ENCODE data around the gene COX6B1.
"Not testable (repeated sequence)": the region's sequence is repeated elsewhere in the genome, so short reads cannot be mapped to it uniquely, and the experiment has no call there.

Gene COX6B1, protein sequence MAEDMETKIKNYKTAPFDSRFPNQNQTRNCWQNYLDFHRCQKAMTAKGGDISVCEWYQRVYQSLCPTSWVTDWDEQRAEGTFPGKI

DNA sequence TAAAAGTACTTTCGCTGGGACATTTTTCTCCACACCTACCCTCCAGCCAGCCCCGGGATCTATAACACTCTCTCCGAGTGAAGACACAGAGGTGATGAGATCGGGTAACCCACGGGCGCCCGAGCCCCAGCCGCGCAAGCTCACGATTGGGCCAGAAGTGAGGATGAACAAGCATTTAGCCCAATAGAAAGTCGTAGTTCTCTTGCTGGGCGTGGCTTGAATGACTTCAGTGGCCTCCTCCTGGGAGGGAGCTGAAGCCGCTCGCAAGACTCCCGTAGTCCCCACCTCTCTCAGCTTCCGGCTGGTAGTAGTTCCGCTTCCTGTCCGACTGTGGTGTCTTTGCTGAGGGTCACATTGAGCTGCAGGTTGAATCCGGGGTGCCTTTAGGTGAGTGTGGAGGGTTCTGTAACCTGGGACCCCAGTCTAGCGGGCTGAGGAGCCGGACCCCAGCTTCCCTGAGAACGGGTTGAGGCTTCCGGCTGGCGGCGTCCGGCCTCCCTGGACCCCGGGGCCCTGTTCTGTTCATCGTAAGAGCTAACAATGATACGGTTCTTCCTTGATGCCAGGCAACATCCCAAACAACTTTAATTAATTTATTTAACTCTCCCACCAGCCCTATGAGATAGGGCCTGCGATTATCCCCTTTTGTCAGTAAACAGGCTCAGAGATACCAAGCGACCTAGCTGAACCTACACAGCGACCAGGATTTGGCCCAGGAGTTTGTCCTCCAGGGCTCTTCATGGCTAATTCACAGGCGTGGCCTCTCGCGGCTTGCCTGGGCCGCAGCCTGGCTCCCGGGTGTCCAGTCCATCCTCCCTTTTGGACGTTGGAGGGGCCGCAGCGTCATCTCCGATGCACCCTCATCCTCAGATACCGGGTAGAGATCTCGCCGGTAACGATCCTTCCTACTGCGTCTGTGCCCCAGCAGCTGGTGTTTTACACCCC is at the start of gene COX6B1:
Gene COX6B1 (plus strand): TSS at position 307 of the 945 bp plus-strand sequence. CDS start 2,921 bp downstream, outside the sequence.
- peak; percentile 91 for DNase-seq (ENCODE audit: low read depth)
- H3K4me3 ChIP-seq (ENCODE audit: low read length) = peak within 1 kb of the TSS; percentile 94
- TF ChIP-seq, protein P1, sequence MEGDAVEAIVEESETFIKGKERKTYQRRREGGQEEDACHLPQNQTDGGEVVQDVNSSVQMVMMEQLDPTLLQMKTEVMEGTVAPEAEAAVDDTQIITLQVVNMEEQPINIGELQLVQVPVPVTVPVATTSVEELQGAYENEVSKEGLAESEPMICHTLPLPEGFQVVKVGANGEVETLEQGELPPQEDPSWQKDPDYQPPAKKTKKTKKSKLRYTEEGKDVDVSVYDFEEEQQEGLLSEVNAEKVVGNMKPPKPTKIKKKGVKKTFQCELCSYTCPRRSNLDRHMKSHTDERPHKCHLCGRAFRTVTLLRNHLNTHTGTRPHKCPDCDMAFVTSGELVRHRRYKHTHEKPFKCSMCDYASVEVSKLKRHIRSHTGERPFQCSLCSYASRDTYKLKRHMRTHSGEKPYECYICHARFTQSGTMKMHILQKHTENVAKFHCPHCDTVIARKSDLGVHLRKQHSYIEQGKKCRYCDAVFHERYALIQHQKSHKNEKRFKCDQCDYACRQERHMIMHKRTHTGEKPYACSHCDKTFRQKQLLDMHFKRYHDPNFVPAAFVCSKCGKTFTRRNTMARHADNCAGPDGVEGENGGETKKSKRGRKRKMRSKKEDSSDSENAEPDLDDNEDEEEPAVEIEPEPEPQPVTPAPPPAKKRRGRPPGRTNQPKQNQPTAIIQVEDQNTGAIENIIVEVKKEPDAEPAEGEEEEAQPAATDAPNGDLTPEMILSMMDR (conservative IDR thresholded peaks at IDR 0.05; ENCODE audit: low read depth, low read length) = no peak

DNA sequence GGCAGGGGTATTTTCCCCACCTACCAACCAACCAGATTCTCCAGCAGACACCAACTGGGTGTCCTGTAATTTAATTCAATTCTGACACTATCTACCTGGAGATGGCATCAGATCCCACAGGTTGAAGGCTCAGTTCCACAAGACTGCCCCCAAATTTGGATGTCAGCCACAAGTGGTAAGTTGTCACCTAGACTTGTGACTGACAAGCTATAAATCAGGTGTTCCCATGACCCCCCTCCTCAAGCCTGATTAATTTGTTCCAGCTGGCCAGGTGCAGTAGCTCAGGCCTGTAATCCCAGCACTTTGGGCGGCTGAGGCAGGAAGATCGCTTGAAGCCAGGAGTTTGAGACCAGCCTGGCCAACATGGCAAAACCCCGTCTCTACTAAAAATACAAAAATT is 46.2 kb upstream of the COX6B1 start:
- DNase-seq (ENCODE audit: low read depth) = no peak
- TF ChIP-seq, protein P1 (conservative IDR thresholded peaks at IDR 0.05; ENCODE audit: low read depth, low read length) = no peak
- H3K4me3 ChIP-seq (ENCODE audit: low read length) = no peak overlapping the region

DNA sequence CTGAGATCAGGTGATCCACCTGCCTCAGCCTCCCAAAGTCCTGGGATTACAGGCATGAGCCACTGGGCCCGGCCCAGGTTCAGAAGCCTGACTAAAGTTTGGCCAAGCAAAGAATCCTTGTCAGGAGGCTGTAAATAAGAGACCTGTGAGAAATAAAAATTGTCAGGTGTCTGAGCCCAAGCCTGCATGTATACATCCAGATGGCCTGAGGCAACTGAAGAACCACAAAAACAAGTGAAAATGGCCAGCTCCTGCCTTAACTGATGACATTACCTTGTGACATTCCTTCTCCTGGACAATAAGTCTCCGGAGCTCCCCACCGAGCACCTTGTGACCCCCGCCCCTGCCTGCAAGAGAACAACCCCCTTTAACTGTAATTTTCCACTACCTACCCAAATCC is 43.7 kb upstream of the COX6B1 start:
- not testable (repeated sequence) for H3K4me3 ChIP-seq (ENCODE audit: low read length); DNase-seq (ENCODE audit: low read depth)

DNA sequence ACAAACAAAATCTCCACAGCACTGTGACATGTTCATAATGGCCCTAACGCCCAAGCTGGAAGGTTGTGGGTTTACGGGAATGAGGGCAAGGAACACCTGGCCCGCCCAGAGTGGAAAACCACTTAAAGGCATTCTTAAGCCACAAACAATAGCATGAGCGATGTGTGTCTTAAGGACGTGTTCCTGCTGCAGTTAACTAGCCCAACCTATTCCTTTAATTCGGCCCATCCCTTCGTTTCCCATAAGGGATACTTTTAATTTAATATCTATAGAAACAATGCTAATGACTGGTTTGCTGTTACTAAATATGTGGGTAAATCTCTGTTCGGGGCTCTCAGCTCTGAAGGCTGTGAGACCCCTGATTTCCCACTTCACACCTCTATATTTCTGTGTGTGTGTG is 41.0 kb upstream of the COX6B1 start:
- DNase-seq (ENCODE audit: low read depth); H3K4me3 ChIP-seq (ENCODE audit: low read length): not testable (repeated sequence)

DNA sequence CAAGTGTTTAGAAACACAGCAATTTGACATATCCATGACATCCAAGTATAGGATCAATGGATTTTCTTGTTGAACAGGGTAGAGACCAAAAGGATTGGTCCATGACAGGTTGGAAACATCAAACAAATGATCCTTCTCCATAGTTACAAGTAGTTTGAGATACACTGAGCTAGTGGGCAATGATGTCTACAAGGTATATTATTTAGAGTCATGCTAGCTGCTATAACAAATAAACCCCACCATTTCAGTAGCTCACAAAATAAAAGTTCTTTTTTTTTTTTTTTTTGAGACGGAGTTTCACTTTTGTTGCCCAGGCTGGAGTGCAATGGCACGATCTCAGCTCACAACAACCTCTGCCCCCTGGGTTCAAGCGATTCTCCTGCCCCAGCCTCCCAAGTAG is 40.5 kb upstream of the COX6B1 start:
- DNase-seq (ENCODE audit: low read depth) = no peak
- TF ChIP-seq, protein P1 (conservative IDR thresholded peaks at IDR 0.05; ENCODE audit: low read depth, low read length) = no peak
- H3K4me3 ChIP-seq (ENCODE audit: low read length) = no peak overlapping the region

DNA sequence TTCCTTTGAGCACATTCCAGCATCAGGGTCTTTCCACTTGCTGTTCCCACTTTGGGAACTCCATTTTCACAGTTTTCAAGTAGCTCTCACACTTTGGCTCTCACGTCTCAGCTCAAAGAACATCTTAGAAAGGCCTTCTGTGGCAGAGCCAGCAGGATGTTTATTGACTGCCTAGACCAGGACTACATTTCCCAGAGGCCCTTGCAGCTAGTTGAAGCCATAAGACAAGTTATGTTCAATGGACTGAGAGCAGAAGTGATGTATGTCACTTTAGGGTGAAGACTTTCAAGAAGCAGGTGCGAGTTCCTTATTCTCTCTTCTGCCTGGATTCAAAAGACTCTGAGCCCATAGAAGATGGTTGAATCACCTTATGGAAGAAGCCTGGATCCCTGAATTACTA is 39.9 kb upstream of the COX6B1 start:
- TF ChIP-seq, protein P1 (conservative IDR thresholded peaks at IDR 0.05; ENCODE audit: low read depth, low read length) = no peak
- no peak for DNase-seq (ENCODE audit: low read depth)
- no peak overlapping the region for H3K4me3 ChIP-seq (ENCODE audit: low read length)

DNA sequence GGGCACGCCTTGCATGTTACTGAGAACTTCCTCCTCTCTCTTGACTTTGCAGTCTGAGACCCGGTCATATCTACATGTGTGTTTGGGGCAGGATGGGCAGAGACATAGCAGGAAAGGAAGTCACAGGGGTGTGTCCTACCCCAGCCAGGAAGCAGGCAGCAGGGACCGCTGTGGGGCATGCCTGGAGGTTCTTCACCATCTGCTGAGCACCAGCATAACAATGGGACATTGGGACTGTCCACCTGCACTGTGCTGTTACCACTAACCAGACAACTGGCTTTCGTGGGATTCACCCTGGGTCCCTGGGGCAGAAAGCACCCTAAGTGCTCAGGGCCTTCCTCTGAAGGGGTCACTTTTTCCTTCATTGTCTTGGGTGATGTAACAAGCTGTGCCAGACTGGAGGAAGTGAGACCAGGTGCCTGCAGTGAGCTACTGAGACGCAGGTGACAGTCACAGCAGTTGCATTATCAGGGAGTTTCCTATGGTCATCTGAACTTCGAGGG is 38.2 kb upstream of the COX6B1 start:
- DNase-seq (ENCODE audit: low read depth) = no peak
- TF ChIP-seq, protein P1 (conservative IDR thresholded peaks at IDR 0.05; ENCODE audit: low read depth, low read length) = no peak

DNA sequence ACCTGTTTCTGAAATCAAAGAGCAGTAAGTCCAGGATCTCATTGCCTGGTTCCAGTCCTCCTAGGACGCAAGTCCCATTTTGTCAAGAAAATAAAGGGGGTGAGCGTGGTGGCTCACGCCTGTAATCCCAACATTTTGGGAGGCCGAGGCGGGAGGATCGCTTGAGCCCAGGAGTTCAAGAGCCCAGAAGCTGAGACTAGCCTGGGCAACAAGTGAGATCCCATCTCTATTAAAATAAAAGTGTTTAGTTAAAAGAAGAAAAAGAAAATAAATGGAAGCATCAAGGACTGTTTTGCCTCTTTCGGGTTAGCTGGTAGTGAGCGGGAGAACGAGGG is 35.9 kb upstream of the COX6B1 start:
- no peak for DNase-seq (ENCODE audit: low read depth)
- TF ChIP-seq, protein P1 (conservative IDR thresholded peaks at IDR 0.05; ENCODE audit: low read depth, low read length) = no peak
- peak overlapping the region; percentile 95 for H3K4me3 ChIP-seq (ENCODE audit: low read length)

More for the DNA sequence above, 38.2 kb upstream of the COX6B1 start:
- H3K4me3 ChIP-seq (ENCODE audit: low read length) = no peak overlapping the region

All from retinal pigment epithelial cell (primary cell).